NCI-H1105 treated with DMSO at 0.1 percent for 48 hours (cell line): ENCODE results near the gene EIF3L.

Experiments
- DNase-seq: peaks from one replicate; lab custom pipeline; 2025; lab: John Stamatoyannopoulos, UW

The EIF3L gene

GRCh38 chr22:37817705-37818408 is 31.4 kb upstream of the EIF3L start:
- DNase-seq = peak; percentile 68

GRCh38 chr22:37818409-37819104 is 30.7 kb upstream of the EIF3L start:
- DNase-seq = peak; percentile 53

GRCh38 chr22:37819105-37819433 is 30.1 kb upstream of the EIF3L start:
- no peak for DNase-seq

- DNase-seq = no peak
Measured at GRCh38 chr22:37820350-37820749, 28.9 kb upstream of the EIF3L start.

- DNase-seq = no peak
Measured at GRCh38 chr22:37822079-37822833, 27.0 kb upstream of the EIF3L start.

- DNase-seq = peak; percentile 21
Measured at GRCh38 chr22:37823134-37823985, 25.9 kb upstream of the EIF3L start, which contains the start of gene GALR3. GALR3 (plus strand) TSS chr22:37823382; CDS start chr22:37823407, 25 bp downstream.

- DNase-seq = no peak
Measured at GRCh38 chr22:37824674-37825641, 24.3 kb upstream of the EIF3L start.

GRCh38 chr22:37827056-37827455 is 22.2 kb upstream of the EIF3L start:
- peak; percentile 39 for DNase-seq

- DNase-seq = no peak
Measured at GRCh38 chr22:37830093-37830842, 19.0 kb upstream of the EIF3L start.

GRCh38 chr22:37831472-37831871 is 17.7 kb upstream of the EIF3L start:
- no peak for DNase-seq

- DNase-seq = no peak
Measured at GRCh38 chr22:37832022-37832857, 17.0 kb upstream of the EIF3L start.

GRCh38 chr22:37842015-37842793 is 7.0 kb upstream of the EIF3L start:
- no peak for DNase-seq

- DNase-seq = peak; percentile 41
Measured at GRCh38 chr22:37843741-37844089, 5.5 kb upstream of the EIF3L start.

- no peak for DNase-seq
Measured at GRCh38 chr22:37844904-37845329, 4.3 kb upstream of the EIF3L start.

- no peak for DNase-seq
Measured at GRCh38 chr22:37846433-37846832, 2.8 kb upstream of the EIF3L start.

- no peak for DNase-seq
Measured at GRCh38 chr22:37848587-37849088, 581 bp upstream of the EIF3L start.

- DNase-seq = no peak
Measured at GRCh38 chr22:37850801-37851200, 1.6 kb downstream of the EIF3L start.

GRCh38 chr22:37852418-37852817 is 3.2 kb downstream of the EIF3L start:
- DNase-seq = no peak
